Inflammatory macrophage (primary cell): ENCODE results near the gene HBQ1.
"Not testable (repeated sequence)": the region's sequence is repeated elsewhere in the genome, so short reads cannot be mapped to it uniquely, and the experiment has no call there.

Source experiments
- DNase-seq, 2 donors: peaks; one replicate each; pipeline ENCODE4 v3.0.0-alpha.2; 2020 to 2022
- total RNA-seq, 18 experiments: gene quantifications; one replicate each; lab custom pipeline; 2026; ENCODE audit warnings: mixed read lengths in 6 of 18, inconsistent platforms in 2 of 18; lab: John Stamatoyannopoulos, UW

Gene HBQ1
- total RNA-seq, result 0 to 0.24 (median 0) reads per million in 18 experiments

GRCh38 chr16:180101-180675, at the start of gene HBQ1:
TSS of gene HBQ1 (plus strand) at chr16:180459. CDS start at chr16:180487, 28 bp downstream.
- DNase-seq, result no peak

- no peak for DNase-seq
Observed at GRCh38 chr16:130533-131173, 49.6 kb upstream of the HBQ1 start.

GRCh38 chr16:132120-132519, 48.1 kb upstream of the HBQ1 start:
- DNase-seq, result no peak

- DNase-seq, result no peak
Observed at GRCh38 chr16:133716-134115, 46.5 kb upstream of the HBQ1 start.

GRCh38 chr16:138049-138417, 42.2 kb upstream of the HBQ1 start:
- no peak for DNase-seq

GRCh38 chr16:140175-140857, 39.9 kb upstream of the HBQ1 start:
- no peak for DNase-seq

- DNase-seq, result no peak
Observed at GRCh38 chr16:142405-142967, 37.8 kb upstream of the HBQ1 start.

- DNase-seq, result no peak
Observed at GRCh38 chr16:143047-143446, 37.2 kb upstream of the HBQ1 start.

- no peak for DNase-seq
Observed at GRCh38 chr16:143456-143855, 36.8 kb upstream of the HBQ1 start.

- no peak for DNase-seq
Observed at GRCh38 chr16:144797-145252, 35.4 kb upstream of the HBQ1 start.

- DNase-seq, result no peak
Observed at GRCh38 chr16:146646-147045, 33.6 kb upstream of the HBQ1 start.

GRCh38 chr16:149024-149660, 31.1 kb upstream of the HBQ1 start:
- no peak for DNase-seq

GRCh38 chr16:152141-153128, 27.8 kb upstream of the HBQ1 start, which contains the start of gene HBZ:
TSS of gene HBZ (plus strand) at chr16:152644. CDS start at chr16:152910, 266 bp downstream.
- no peak for DNase-seq

- DNase-seq, result not testable (repeated sequence)
Observed at GRCh38 chr16:153129-153521, 27.1 kb upstream of the HBQ1 start.

GRCh38 chr16:153550-154216, 26.6 kb upstream of the HBQ1 start:
- DNase-seq, result not testable (repeated sequence)

- DNase-seq, result peak in 1 of 2 donors; percentile 3
Observed at GRCh38 chr16:154217-155030, 25.8 kb upstream of the HBQ1 start.

- no peak for DNase-seq
Observed at GRCh38 chr16:155031-155398, 25.2 kb upstream of the HBQ1 start.

GRCh38 chr16:159136-159849, 21.0 kb upstream of the HBQ1 start:
- DNase-seq, result no peak

- DNase-seq, result not testable (repeated sequence)
Observed at GRCh38 chr16:160242-160641, 20.0 kb upstream of the HBQ1 start.
